Transverse colon (tissue), 4 donors: ENCODE measurements around the gene CARS2. TPM values are rescaled to one million over a fixed set of nuclear protein-coding genes. Genes with fewer than 3 reads are reported as not detected.

Experiments
- DNase-seq: peaks from one replicate; pipeline ENCODE4 v3.0.0-alpha.2; 2019
- H3K27ac ChIP-seq, 4 donors: fragments of 200-600 bp; sonication (generic); 2 replicates each; pipeline ENCODE4 v1.5.1; 2016 to 2018; ENCODE audit warnings: inconsistent platforms in 4 of 4
- H3K27me3 ChIP-seq: fragments of 200-600 bp; sonication (generic); 2 replicates; pipeline ENCODE4 v1.5.1; 2017; ENCODE audit warnings: inconsistent platforms
- H3K36me3 ChIP-seq, 4 donors: fragments of 200-600 bp; sonication (generic); 2 replicates each; pipeline ENCODE4 v1.5.1; 2017 to 2019; ENCODE audit warnings: inconsistent platforms in 4 of 4
- H3K4me1 ChIP-seq, 4 donors: fragments of 200-600 bp; sonication (generic); 2 replicates each; pipeline ENCODE4 v1.5.1; 2017 to 2020; ENCODE audit warnings: inconsistent platforms in 4 of 4
- H3K4me3 ChIP-seq, 4 donors: fragments of 200-600 bp; sonication (generic); 1 replicate in 1 of 4; 2 replicates in 3 of 4; pipeline versions ENCODE4 v1.5.1 to v1.6.1; 2017 to 2019; ENCODE audit warnings: inconsistent platforms in 4 of 4
- H3K9me3 ChIP-seq, 2 donors: fragments of 200-600 bp; sonication (generic); 2 replicates each; pipeline ENCODE4 v1.5.1; 2017 to 2019; ENCODE audit warnings: inconsistent platforms in 2 of 2
- CTCF ChIP-seq, 5 experiments: fragments of 200-600 bp in 3 of 5; fragments of 450-650 bp in 2 of 5; sonication (generic) in 3 of 5; IDR thresholded peaks; 1 replicate in 2 of 5; 2 replicates in 3 of 5; pipeline ENCODE4 v1.5.1; 2016 to 2017; ENCODE audit warnings: antibody characterized with exemption in 5 of 5, inconsistent platforms in 3 of 5, mild to moderate bottlenecking in 2 of 5, moderate library complexity in 1 of 5
- EP300 ChIP-seq: sonication (generic); formaldehyde crosslinking; IDR thresholded peaks from one replicate; pipeline ENCODE4 v1.6.1; 2017; ENCODE audit warnings: antibody characterized with exemption, low read depth
- POLR2A ChIP-seq: fragments of 450-650 bp; IDR thresholded peaks from one replicate; pipeline ENCODE4 v1.6.1; 2016; ENCODE audit warnings: antibody characterized with exemption, mild to moderate bottlenecking, moderate library complexity
- POLR2AphosphoS5 ChIP-seq, 3 donors: sonication (generic); formaldehyde crosslinking; IDR thresholded peaks; one replicate each; pipeline ENCODE4 v1.6.1; 2016; ENCODE audit warnings: antibody characterized with exemption in 3 of 3
- WGBS, 2 donors: methylation state at CpG; one replicate each; pipeline ENCODE4 v1.1.5; 2018; ENCODE audit warnings: low coverage in 1 of 2; 5-methylcytosine and 5-hydroxymethylcytosine counted together
- in situ Hi-C, 4 donors: fragments of 200-750 bp; cut with MboI; loops; one replicate each; pipeline versions ENCODE4 v1.15.0 to v1.15.1; 2017; ENCODE audit warnings: low sequenced_read_pairs in 3 of 4, low pct_ligation_motif_present in 1 of 4, low pct_unique_long_range_greater_than_20kb in 1 of 4
- intact Hi-C: fragments of 100-400 bp; cut with DNase I; formaldehyde crosslinking; loops from one replicate; pipeline ENCODE4 v1.15.1; 2023; ENCODE audit warnings: low total_unique reads
- total RNA-seq, 4 donors: library from RNA; depleted of rRNA; stranded (reverse); fragments of >200 nt; gene quantifications; one replicate each; pipeline ENCODE4 v1.1.0, GENCODE V29; 2016

The CARS2 gene
- total RNA-seq, 4 donors from 2014 or later: 35.2 to 152 (median 56.2) TPM

GRCh38 chr13:110700641-110701040 lies 5.3 kb downstream of the CARS2 start:
- Histone ChIP-seq H3K27me3 (no peaks in the 10 kb centered on the region), H3K9me3 (no peaks in the 10 kb centered on the region), H3K4me3 (no peak overlapping the region), H3K4me1 (peaks cover 0 to 14% (median 10%) of the 10 kb centered on the region in 4 donors), H3K36me3 (peaks cover 0 to 25% (median 12%) of the 10 kb centered on the region in 4 donors), H3K27ac (no peak overlapping the region)
- 82 to 90% methylated on average over 8 of the region's 8 CpGs for WGBS, 2 donors
- no peak for DNase-seq
- TF ChIP-seq CTCF (IDR thresholded peaks at IDR 0.05) (no peak), EP300 (no peak), POLR2AphosphoS5 (IDR thresholded peaks at IDR 0.05) (no peak), POLR2A (no peak)
- intact Hi-C loops: no loop called here
- in situ Hi-C loops: loop anchor here in 2 of 4 donors (10.0 to 25.0 kb wide), 4 partner anchors 86 to 462 kb away; partner anchors contain the start of genes ANKRD10 (in 2 of the 2) and NAXD (in 2 of the 2)

- H3K27ac ChIP-seq: no peak overlapping the region
Measured at GRCh38 chr13:110700186-110700585, 5.7 kb downstream of the CARS2 start.

GRCh38 chr13:110699148-110700145 lies 6.5 kb downstream of the CARS2 start:
- H3K36me3 ChIP-seq: peaks cover 0 to 25% (median 12%) of the 10 kb centered on the region in 4 donors
- 77 to 93% methylated on average over 9 to 14 of the region's 15 CpGs for WGBS, 2 donors
- H3K27me3 ChIP-seq: no peaks in the 10 kb centered on the region
- H3K4me3 ChIP-seq: no peak overlapping the region
- no peaks in the 10 kb centered on the region for H3K9me3 ChIP-seq
- H3K27ac ChIP-seq: no peak overlapping the region
- intact Hi-C loops (no loop called here), in situ Hi-C loops (loop anchor here in 3 of 4 donors (10.0 to 25.0 kb wide), 5 partner anchors 85 to 463 kb away; partner anchors contain the start of genes ANKRD10 (in 2 of the 3) and NAXD (in 2 of the 3))
- peaks cover 0 to 5% (median 1%) of the 10 kb centered on the region in 4 donors for H3K4me1 ChIP-seq
- no peak for DNase-seq
- TF ChIP-seq POLR2AphosphoS5 (IDR thresholded peaks at IDR 0.05): no peak
- TF ChIP-seq EP300: no peak
- no peak for TF ChIP-seq POLR2A
- no peak for TF ChIP-seq CTCF (IDR thresholded peaks at IDR 0.05)

More at GRCh38 chr13:110700186-110700585, 5.7 kb downstream of the CARS2 start:
- Histone ChIP-seq H3K36me3 (peaks cover 0 to 25% (median 12%) of the 10 kb centered on the region in 4 donors), H3K9me3 (no peaks in the 10 kb centered on the region), H3K4me1 (peaks cover 0 to 12% (median 7%) of the 10 kb centered on the region in 4 donors), H3K4me3 (no peak overlapping the region), H3K27me3 (no peaks in the 10 kb centered on the region)
- intact Hi-C loops (no loop called here), in situ Hi-C loops (loop anchor here in 2 of 4 donors (10.0 to 25.0 kb wide), 4 partner anchors 85 to 462 kb away; partner anchors contain the start of genes ANKRD10 (in 2 of the 2) and NAXD (in 2 of the 2))
- no peak for DNase-seq
- TF ChIP-seq CTCF (IDR thresholded peaks at IDR 0.05): no peak
- no peak for TF ChIP-seq EP300
- TF ChIP-seq POLR2A: no peak
- no peak for TF ChIP-seq POLR2AphosphoS5 (IDR thresholded peaks at IDR 0.05)
- WGBS, 2 donors: 94 to 97% methylated on average over 2 to 14 of the region's 14 CpGs

GRCh38 chr13:110698689-110699088 lies 7.2 kb downstream of the CARS2 start:
- intact Hi-C loops: no loop called here
- no peak for TF ChIP-seq EP300
- TF ChIP-seq CTCF (IDR thresholded peaks at IDR 0.05): no peak
- no peak for TF ChIP-seq POLR2A
- no peak for TF ChIP-seq POLR2AphosphoS5 (IDR thresholded peaks at IDR 0.05)
- DNase-seq: no peak
- Histone ChIP-seq H3K27me3 (no peaks in the 10 kb centered on the region), H3K27ac (no peak overlapping the region), H3K4me1 (no peaks in the 10 kb centered on the region), H3K36me3 (peaks cover 0 to 25% (median 12%) of the 10 kb centered on the region in 4 donors), H3K9me3 (no peaks in the 10 kb centered on the region), H3K4me3 (no peak overlapping the region)
- in situ Hi-C loops: loop anchor here in 2 of 4 donors (25.0 kb wide), 1 partner anchor 114 kb away; no protein-coding TSS in a partner anchor
- 81 to 100% methylated on average over 1 to 4 of the region's 4 CpGs for WGBS, 2 donors
